ENCODE results near the gene GAS7.

DNA sequence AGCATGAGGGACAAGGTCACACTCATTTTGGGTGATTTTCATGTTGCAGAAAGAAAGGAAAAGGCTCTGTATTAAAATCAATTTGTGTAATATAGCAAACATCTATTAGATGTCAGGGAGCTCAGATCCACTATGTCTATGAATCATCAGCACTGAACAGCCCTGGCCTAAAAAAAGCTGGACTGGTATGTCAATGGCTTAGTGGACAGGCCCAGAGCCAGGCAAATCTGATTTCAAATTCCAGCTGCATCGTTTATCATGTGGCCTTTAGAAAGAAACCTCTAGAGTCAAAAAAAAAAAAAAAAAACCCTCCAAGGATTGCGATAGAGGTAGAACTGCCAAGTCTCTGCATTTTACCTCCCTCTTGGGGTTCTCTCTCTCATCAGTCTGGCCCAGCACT, 5.4 kb downstream of the GAS7 start:
- no peak for TF ChIP-seq POLR2AphosphoS5 (IDR thresholded peaks at IDR 0.05; ENCODE audit: borderline replicate concordance, low read depth, low read length)
- TF ChIP-seq FOXP2 (optimal IDR thresholded peaks at IDR 0.05; ENCODE audit: control extremely low read depth, extremely low read length, insufficient read depth): no peak
- TF ChIP-seq EZH2 (IDR thresholded peaks at IDR 0.05): no peak
